HL-60 (cell line): Measurements from ENCODE around the gene EFNA1.
"Not testable (repeated sequence)": the region's sequence is repeated elsewhere in the genome, so short reads cannot be mapped to it uniquely, and the experiment has no call there.

Source experiments
- CTCF ChIP-seq: IDR thresholded peaks from one replicate; pipeline ENCODE4 v1.5.1; 2011; ENCODE audit warnings: low read length, control low read depth, inconsistent platforms; ENCODE audit not compliant: insufficient read depth
- POLR2AphosphoS5 ChIP-seq: IDR thresholded peaks from 2 replicates; pipeline ENCODE4 v1.6.1; 2012; ENCODE audit warnings: low read depth
- REST ChIP-seq: IDR thresholded peaks from 2 replicates; pipeline ENCODE4 v1.6.1; 2012; ENCODE audit warnings: low read depth; ENCODE audit not compliant: insufficient replicate concordance

- not testable (repeated sequence) for TF ChIP-seq CTCF, REST, POLR2AphosphoS5
These were observed 36.1 kb downstream of the EFNA1 start for GRCh38 chr1:155163785-155164184.
